ENCODE data around the gene FMO5. TPM values are rescaled to one million over a fixed set of nuclear protein-coding genes. Genes with fewer than 3 reads are reported as not detected.

FMO5 gene
- total and polyA plus RNA-seq, 2 of the 13 experiments (the other 11 are each of a cell fraction or from before 2014, with no cell fraction given), result 48.2 to 149 TPM

GRCh38 chr1:147168626-147169058 lies 56.5 kb downstream of the FMO5 start (continued):
- TF ChIP-seq ZNF142 (CRISPR knock-in tag; IDR thresholded peaks at IDR 0.05) (no peak), MAZ (IDR thresholded peaks at IDR 0.05; ENCODE audit: borderline replicate concordance, low read depth, low read length) (no peak), MAZ (CRISPR knock-in tag; IDR thresholded peaks at IDR 0.05; ENCODE audit: low read depth) (no peak), PCBP1 (IDR thresholded peaks at IDR 0.05; ENCODE audit: borderline replicate concordance, low read depth, low read length) (no peak), TRIM22 (IDR thresholded peaks at IDR 0.05) (no peak), NFYB (CRISPR knock-in tag; IDR thresholded peaks at IDR 0.05) (no peak), ZNF281 (CRISPR knock-in tag; IDR thresholded peaks at IDR 0.05; ENCODE audit: borderline replicate concordance) (no peak), BATF2 (CRISPR knock-in tag; IDR thresholded peaks at IDR 0.05) (no peak), CAMTA2 (CRISPR knock-in tag; IDR thresholded peaks at IDR 0.05; ENCODE audit: borderline replicate concordance) (no peak), NR2F6 (IDR thresholded peaks at IDR 0.05) (peak; percentile 40; the same call in 1 of the 2 replicates), NR2F6 (CRISPR knock-in tag; IDR thresholded peaks at IDR 0.05) (peak; percentile 38; the same call in 1 of the 2 replicates), HNF4G (IDR thresholded peaks at IDR 0.05; ENCODE audit: borderline replicate concordance, low read depth, low read length) (peak; percentile 68; the same call in 1 of the 2 replicates), HNF4G (CRISPR knock-in tag; IDR thresholded peaks at IDR 0.05; ENCODE audit: borderline replicate concordance, low read depth) (peak; percentile 58; the same call in 1 of the 2 replicates), MZF1 (CRISPR knock-in tag; IDR thresholded peaks at IDR 0.05; ENCODE audit: borderline replicate concordance) (no peak), ZEB1 (IDR thresholded peaks at IDR 0.05; ENCODE audit: insufficient replicate concordance, low read depth) (no peak), IRF2 (CRISPR knock-in tag; IDR thresholded peaks at IDR 0.05) (peak; percentile 62), ZNF275 (CRISPR knock-in tag; IDR thresholded peaks at IDR 0.05; ENCODE audit: borderline replicate concordance) (no peak), ZFY (CRISPR knock-in tag; IDR thresholded peaks at IDR 0.05) (no peak), HNRNPUL1 (IDR thresholded peaks at IDR 0.05; ENCODE audit: low read depth, low read length) (no peak)

Data from HepG2 (cell line).